IPS-NIHi7 (cell line): ENCODE data around the gene TSPAN14.

Experiments used
- DNase-seq: peaks from one replicate; pipeline ENCODE4 v3.0.0; 2012; ENCODE audit warnings: mixed read lengths; ENCODE audit errors: extremely low spot score

TSPAN14 gene

GRCh38 chr10:80454513-80455460 is 677 bp downstream of the TSPAN14 start:
- peak; percentile 44 for DNase-seq

DNA sequence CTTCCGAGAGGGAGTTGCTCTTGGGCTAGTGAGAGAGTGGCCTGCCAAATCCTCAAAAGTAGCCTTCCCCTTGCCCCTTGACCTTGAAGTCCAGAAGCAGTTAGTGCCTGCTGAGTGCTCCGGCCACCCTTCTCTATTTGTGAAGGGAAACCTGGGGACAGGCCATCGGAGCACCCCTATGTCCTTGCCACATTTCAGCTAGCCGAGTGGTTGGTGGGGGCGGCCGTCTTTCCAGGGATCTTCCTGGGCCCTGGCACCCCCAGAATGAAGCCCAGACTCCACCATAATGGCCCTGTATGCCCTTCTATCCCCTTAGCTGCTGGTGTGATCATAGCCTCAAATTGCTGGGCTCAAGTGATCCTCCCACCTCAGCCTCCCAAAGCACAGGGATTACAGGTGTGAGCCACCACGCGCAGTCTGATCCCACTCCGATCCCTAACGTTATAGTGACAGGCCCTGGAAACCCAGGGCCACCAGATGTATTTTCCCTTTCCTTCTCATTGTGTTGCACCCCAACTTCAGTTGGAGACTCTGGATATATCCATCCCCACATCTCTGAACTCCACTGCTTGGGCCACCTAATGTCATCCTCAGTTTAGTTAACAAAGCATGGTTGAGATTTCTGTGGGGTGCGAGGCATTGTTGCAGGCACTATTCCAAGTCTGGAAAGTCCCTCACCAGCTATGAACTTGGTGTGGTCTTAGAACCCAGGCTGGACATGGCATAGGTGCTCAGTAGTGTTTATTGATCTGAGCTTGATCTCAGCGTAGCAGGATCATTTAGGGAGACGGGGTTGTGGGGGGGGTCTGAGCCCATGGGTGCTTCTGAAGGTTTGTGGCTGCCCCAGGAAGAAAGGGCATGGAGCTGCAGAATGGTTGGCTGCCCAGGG is 1.6 kb downstream of the TSPAN14 start:
- no peak for DNase-seq

DNA sequence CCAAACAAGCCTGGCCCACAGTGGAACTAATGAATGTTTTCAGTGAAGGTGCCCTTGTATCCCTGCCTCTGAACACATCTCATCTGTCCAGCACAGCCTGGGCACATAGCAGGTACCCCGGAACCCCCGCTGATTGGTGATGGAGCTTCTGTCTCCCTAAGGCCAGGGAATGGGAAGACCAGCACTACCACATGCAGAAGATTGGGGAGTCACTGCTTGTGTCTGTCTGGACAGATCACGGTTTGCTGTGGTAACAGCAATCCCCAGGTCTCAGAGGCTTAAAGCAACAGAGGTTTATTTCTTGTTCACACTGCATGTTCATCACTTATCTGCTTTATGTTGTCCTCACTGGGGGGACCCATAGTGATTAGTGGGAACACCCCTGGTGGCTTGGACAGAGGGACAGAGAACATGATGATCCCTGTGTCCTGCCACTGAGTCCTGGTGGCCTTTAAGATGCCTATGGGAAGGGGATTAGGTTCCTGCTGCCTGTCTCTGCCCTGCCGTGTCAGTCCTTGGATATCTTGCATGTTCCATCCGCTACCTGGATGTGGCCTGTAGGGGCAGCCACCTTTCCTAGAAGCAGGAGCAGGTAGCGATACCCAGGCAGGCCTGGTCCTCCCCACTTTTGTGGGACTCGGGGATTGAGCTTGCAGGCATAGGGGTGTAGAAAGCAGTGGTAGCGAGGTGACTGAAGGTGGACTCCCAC is 3.6 kb downstream of the TSPAN14 start:
- peak; percentile 46 for DNase-seq

- no peak for DNase-seq
Observed at GRCh38 chr10:80458263-80458625, 4.1 kb downstream of the TSPAN14 start.

DNA sequence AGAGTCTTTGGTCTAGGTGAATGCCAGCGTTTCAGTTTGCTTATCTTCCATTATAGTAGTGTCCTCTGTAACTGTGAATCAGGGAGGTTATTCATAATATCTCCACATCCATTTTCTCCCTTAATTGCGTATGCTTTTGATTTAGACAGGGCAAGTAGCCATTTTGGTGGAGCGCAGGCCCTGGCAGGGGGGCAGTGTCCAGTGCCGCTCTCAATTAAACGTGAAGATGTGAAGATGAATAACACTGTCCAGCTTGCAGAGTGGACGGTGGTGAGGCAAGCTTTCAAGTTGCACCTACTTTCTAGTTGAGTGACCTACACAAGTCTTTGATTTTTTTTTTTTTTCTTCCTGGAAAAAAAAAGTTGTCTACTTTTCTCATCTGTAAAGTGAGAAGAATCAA is 4.5 kb downstream of the TSPAN14 start:
- DNase-seq = no peak

DNA sequence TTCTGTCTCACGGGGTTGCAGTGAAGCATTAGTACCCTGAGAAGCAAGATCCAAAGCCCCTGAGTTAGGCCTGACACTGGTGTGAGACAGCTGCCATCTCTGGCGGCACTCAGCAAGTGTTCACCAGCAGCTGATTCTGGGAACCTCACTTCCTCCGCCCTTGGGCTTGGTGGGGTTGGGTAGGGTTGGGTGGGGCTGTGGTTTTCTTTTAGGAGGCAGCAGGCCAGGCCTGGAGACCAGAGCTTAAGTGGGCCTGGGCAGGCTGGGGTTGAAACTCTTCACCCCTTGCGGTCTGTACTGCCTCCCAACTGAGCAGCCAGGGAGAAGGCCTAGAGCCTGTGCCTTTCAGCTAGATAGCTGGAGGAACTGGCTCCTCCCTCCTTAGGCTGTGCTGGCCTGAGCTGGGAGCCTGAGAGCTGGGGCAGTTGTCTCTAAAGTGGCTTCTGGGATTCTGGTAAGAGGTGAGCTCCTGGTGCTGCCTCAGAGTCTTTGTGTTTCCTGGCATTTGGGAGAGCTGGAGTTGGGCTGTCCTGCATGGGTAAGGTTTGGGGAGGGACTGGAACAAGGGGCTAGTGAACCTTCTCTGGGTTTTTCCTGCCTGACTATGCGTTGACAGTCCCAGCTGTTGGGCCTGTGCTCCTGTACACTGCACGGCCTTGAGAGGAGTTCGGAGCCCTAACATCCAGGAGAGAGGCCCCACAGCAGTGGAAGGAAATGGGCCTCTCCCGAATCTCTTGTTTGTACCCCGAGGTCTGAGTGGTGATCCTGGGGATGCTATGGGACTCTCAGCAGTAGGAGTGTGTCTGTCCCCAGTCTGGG is 5.1 kb downstream of the TSPAN14 start:
- peak; percentile 44 for DNase-seq

- DNase-seq = peak; percentile 73
Observed at GRCh38 chr10:80460399-80461207, 6.5 kb downstream of the TSPAN14 start.

DNA sequence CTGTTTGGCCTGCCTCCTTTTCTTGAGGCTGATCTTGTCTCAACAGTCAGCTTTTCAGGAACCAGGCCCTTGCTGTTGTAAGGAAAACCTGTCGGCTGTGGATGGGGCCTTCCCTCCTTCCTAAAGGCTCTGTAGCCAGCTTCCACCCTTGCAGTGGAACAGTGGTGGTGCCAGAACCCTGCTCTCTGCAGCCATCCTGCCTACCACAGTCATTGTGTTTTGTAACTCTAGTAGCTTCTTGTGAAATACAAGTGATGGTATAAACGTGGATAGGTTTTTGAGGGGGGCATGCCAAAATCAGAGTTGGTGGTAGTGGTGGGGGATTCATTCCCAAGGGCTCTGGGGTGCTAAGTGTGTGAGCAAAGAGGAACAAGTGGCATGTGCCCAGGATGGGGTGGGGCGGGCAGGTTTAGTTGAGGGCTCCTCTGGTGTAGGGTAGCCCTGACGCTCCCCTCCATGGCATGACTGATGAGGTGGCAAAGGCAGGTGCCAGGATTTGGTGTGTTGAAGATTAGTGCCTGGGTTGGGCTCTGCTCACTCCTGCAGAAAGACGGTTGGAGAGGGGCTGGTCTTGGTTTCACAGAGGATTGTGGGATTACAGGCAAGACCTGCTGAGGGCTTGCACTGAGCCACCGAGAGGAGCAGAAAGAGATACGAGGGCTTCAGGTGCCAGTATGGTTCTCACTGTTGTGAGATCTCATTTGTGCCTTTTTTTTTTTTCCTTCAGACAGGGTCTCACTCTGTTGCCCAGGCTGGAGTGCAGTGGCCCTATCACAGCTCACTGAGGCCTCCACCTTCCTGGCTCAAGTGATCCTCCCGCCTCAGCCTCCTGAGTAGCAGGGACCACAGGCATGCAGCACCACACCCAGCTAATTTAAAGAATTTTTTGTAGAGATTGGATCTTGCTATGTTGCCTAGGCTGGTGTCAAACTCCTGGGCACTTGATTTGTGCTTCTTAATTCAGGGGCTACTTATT is 7.4 kb downstream of the TSPAN14 start:
- DNase-seq = no peak

- DNase-seq = no peak
Observed at GRCh38 chr10:80462299-80462980, 8.3 kb downstream of the TSPAN14 start.

DNA sequence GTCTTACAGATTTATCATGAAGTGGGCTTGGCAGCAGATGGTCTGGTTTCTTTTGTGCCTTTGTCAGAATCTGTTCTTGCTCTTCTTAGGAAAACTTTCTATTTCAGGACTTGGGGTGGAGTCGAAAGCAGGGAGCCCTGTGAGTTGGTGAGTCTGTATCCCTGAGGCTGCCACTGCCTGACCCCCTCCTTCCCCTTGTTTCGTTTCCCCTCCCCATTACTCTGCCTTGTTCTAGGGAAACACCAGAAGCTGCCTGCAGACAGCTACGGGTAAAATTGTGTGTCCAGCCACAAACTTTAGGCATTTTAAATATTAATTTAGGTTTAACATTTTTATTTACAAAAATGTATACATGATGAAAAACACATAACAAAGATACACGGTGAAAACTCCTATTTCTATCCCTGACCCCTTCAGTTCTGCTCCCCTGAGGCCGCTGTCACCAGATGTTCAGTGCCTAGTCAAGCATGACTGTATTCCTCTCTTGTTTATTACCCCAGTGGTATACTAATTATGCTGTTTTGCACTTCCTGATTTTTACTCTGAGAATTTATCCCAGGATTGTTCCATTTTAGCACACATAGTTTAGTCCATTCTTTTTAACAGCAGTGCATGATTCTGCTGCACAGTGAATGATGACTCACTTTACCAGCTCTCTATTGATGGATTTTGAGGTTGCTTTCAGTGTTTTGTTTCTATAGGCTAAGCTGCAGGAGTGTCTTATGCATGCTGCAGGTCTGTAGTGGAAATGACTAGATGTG is 9.1 kb downstream of the TSPAN14 start:
- no peak for DNase-seq

DNA sequence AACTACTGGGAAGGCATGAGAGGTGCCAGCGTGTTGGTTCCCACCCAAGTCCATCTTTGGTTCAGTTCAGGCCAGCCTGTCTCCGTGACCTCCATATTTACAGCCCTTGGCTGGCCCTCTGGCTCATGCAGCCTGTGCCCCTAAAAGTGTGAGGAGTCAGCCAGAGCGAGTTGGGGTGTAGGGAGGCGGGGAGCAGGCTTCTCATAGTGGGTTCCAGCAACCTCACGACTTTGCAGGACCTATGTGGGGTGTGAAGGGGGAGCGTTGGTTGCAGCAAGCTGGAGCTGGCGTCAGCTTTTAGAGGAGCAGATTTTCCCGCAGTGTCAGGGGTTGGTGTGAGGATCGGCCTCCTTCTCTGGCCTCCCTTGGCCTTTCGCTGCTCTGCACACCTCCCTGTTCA is 9.8 kb downstream of the TSPAN14 start:
- DNase-seq = no peak

DNA sequence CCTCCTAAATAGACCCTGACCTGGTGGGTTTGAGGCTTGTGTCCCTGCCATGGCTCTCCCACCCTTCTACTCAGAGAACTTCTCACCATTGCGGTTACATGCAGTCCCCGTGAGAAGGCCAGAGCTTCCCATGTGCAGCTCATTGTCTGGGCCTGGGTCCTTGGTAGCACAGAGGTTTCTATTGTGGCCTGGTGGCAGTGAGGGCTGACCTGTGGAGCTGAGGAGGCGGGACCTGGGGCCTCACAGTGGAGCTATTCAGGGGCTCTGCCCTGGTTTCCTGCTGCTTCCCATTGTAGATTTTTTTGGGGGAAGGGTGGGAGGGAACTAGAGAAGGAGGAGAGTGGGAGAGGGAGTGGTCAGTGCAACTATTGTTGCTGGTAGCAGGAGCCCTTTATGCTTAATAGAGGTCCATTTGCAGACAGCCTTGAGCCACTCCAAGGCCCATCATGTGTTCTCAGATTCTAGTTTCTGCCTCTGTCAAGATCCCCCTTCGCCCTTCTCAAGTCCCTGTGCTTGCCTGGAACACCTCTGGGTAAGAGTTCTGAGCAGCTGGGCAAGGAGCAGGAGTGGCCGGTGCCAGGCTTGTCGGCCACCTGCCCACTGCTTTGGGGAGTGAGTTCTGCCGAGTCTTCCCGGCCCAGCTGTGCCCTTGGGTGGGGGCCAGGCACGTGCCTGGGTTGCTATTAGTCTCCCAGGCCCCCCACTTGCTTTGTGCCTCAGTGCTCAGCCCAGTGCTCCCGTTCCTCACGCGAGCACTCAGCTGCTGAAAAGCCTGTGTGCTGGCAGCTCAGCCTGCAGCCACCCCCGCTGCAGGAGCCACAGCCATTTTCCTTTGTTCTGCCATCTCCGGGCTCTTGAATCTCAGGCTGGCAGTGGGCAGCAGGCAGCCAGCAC is 10.7 kb downstream of the TSPAN14 start:
- DNase-seq = peak; percentile 79

DNA sequence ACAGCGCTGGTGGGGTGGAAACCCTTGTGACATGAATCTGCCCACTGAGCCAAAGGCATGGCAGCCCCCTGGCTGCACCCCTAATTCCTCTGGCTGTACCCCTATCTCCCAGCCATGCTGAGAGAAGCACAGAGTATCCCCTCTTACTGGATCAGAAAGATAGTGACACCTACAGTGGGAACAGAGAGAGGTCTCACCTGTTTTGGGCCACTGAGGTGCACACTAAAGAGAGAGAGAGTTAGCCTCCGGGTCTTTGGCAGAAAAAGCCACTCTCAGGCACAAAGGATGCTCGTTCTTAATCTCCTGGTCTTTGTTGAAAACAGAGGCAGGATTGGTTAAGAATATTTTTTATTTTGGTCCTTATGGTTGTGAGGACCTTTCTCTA is 11.3 kb downstream of the TSPAN14 start:
- no peak for DNase-seq

DNA sequence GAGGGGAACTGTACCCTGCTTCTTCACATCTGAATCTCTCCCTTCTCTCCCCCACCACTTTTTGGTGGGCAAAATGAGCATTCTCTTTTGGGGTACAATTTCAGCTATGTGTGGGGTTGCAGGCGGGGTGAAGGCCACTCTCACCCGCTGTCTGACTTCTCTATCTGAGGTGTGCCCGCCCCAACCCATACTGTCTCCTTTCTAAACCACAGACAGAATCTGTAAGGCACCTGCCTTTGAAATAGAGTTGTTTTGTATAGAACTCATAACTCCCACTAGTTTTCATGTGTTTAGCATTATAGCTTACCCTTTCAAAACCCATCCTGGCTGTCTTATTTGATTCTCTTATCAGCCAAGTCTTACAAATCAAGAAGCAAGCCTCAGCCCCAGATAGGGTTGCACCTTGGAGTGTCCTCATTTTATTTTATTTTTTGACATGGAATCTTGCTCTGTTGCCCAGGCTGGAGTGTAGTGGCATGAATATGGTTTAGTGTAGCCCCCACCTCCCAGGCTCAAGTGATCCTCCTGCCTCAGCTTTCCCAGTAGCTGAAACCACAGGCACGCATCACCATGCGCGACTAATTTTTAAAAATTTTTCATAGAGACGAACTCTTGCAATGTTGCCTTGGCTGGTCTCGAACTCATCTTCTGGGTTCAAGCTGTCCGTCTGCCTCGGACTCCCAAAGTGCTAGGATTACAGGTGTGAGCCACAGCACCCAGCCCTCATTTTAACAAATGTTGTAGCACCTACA is 11.9 kb downstream of the TSPAN14 start:
- DNase-seq = no peak

- DNase-seq = no peak
Observed at GRCh38 chr10:80466724-80467326, 12.7 kb downstream of the TSPAN14 start.

- peak; percentile 86 for DNase-seq
Observed at GRCh38 chr10:80468002-80468401, 13.9 kb downstream of the TSPAN14 start.
